LNCaP clone FGC (cell line): ENCODE results near the gene MRPL46.
"Not testable (repeated sequence)": the region's sequence is repeated elsewhere in the genome, so short reads cannot be mapped to it uniquely, and the experiment has no call there.

Source experiments
- DNase-seq: peaks from one replicate; pipeline ENCODE4 v3.0.0-alpha.2; 2011; ENCODE audit warnings: low read depth
- H3K4me3 ChIP-seq: 2 replicates; pipeline ENCODE4 v1.5.1; 2011; ENCODE audit warnings: mild to moderate bottlenecking, low read depth, low read length, control low read depth
- CTCF ChIP-seq: IDR thresholded peaks from 2 replicates; pipeline ENCODE4 v1.5.1; 2012; ENCODE audit warnings: mild to moderate bottlenecking; ENCODE audit not compliant: control insufficient read depth, insufficient read depth; ENCODE audit errors: extremely low read depth

The MRPL46 gene

GRCh38 chr15:88449581-88449980 lies 17.6 kb downstream of the MRPL46 start:
- no peak for TF ChIP-seq CTCF
- no peak overlapping the region for H3K4me3 ChIP-seq
- DNase-seq: no peak

GRCh38 chr15:88448991-88449461 lies 18.2 kb downstream of the MRPL46 start:
- TF ChIP-seq CTCF: no peak
- H3K4me3 ChIP-seq: no peak overlapping the region
- DNase-seq: no peak

- no peak for DNase-seq
- no peak for TF ChIP-seq CTCF
- H3K4me3 ChIP-seq: no peak overlapping the region
Observed at GRCh38 chr15:88447741-88448140, 19.4 kb downstream of the MRPL46 start.

- no peak for TF ChIP-seq CTCF
- H3K4me3 ChIP-seq: no peak overlapping the region
- no peak for DNase-seq
Observed at GRCh38 chr15:88447206-88447605, 20.0 kb downstream of the MRPL46 start.

- DNase-seq: no peak
- TF ChIP-seq CTCF: no peak
- no peak overlapping the region for H3K4me3 ChIP-seq
Observed at GRCh38 chr15:88441076-88441730, 26.0 kb downstream of the MRPL46 start.

GRCh38 chr15:88440021-88440420 lies 27.2 kb downstream of the MRPL46 start:
- no peak overlapping the region for H3K4me3 ChIP-seq
- DNase-seq: no peak
- TF ChIP-seq CTCF: no peak

- H3K4me3 ChIP-seq: no peak overlapping the region
- no peak for DNase-seq
- no peak for TF ChIP-seq CTCF
Observed at GRCh38 chr15:88438181-88438580, 29.0 kb downstream of the MRPL46 start.

- not testable (repeated sequence) for DNase-seq, H3K4me3 ChIP-seq
Observed at GRCh38 chr15:88434106-88434505, 33.1 kb downstream of the MRPL46 start.
